NCI-H774 (cell line): ENCODE measurements around the gene MINAR1.

ENCODE experiments used
- DNase-seq: peaks from one replicate; lab custom pipeline; 2025; lab: John Stamatoyannopoulos, UW

Gene MINAR1

GRCh38 chr15:79463043-79463780, 31.1 kb downstream of the MINAR1 start:
- DNase-seq: no peak

GRCh38 chr15:79463781-79464270, 31.7 kb downstream of the MINAR1 start:
- no peak for DNase-seq

- no peak for DNase-seq
Observed at GRCh38 chr15:79466488-79466887, 34.4 kb downstream of the MINAR1 start.

- DNase-seq: no peak
Observed at GRCh38 chr15:79467865-79468586, 35.9 kb downstream of the MINAR1 start.

- no peak for DNase-seq
Observed at GRCh38 chr15:79472446-79472845, 40.3 kb downstream of the MINAR1 start.

- DNase-seq: no peak
Observed at GRCh38 chr15:79474252-79474651, 42.1 kb downstream of the MINAR1 start.

GRCh38 chr15:79475306-79475705, 43.2 kb downstream of the MINAR1 start:
- no peak for DNase-seq

GRCh38 chr15:79478108-79478507, 46.0 kb downstream of the MINAR1 start:
- DNase-seq: no peak

- DNase-seq: no peak
Observed at GRCh38 chr15:79479616-79480015, 47.5 kb downstream of the MINAR1 start.

GRCh38 chr15:79481793-79482192, 49.7 kb downstream of the MINAR1 start:
- DNase-seq: no peak
